ENCODE results near the gene ZNF280B. TPM values are rescaled to one million over a fixed set of nuclear protein-coding genes. Genes with fewer than 3 reads are reported as not detected.
"Not testable (repeated sequence)": the region's sequence is repeated elsewhere in the genome, so short reads cannot be mapped to it uniquely, and the experiment has no call there.

ZNF280B gene
- total RNA-seq, 1 experiment from 2014 or later, result 5.5 TPM

GRCh38 chr22:22442928-22443709 lies 65.4 kb downstream of the ZNF280B start:
- no peaks in the 10 kb centered on the region for H3K4me1 ChIP-seq (ENCODE audit: control insufficient read depth in 1 of 2, insufficient read depth in 2 of 2, low read length in 2 of 2)
- ChIA-PET POLR2A (no interaction called here), CTCF (no interaction called here), RAD21 (ENCODE audit: low non-redundant PET in 1 of 2, low total read pairs in 2 of 2, uncharacterized antibody in 2 of 2, unreplicated experiment in 2 of 2) (no interaction called here)
- no peaks in the 10 kb centered on the region for H3K79me2 ChIP-seq (ENCODE audit: insufficient read depth, low read length)
- no peaks in the 10 kb centered on the region for H3K36me3 ChIP-seq (ENCODE audit: control insufficient read depth in 1 of 2, insufficient read depth in 2 of 2, low read length in 2 of 2)
- BruUV-seq (replicated peaks), result no TSS peak
- no peak for ATAC-seq
- DNase-seq (ENCODE audit: low read depth, low spot score), result no peak
- TF ChIP-seq FOSL1 (IDR thresholded peaks at IDR 0.05; ENCODE audit: low read depth) (no peak), EZH2 (IDR thresholded peaks at IDR 0.05) (no peak), SIN3A (IDR thresholded peaks at IDR 0.05; ENCODE audit: low read depth) (no peak), EZH2phosphoT487 (IDR thresholded peaks at IDR 0.05; ENCODE audit: borderline replicate concordance) (no peak), ZBTB33 (IDR thresholded peaks at IDR 0.05; ENCODE audit: extremely low read depth, insufficient replicate concordance, low read length) (no peak), SP1 (IDR thresholded peaks at IDR 0.05; ENCODE audit: low read depth) (no peak), ELF1 (IDR thresholded peaks at IDR 0.05; ENCODE audit: borderline replicate concordance, low read depth) (no peak), YY1 (IDR thresholded peaks at IDR 0.05; ENCODE audit: extremely low read depth, insufficient replicate concordance, low read depth, low read length) (no peak), ZFX (IDR thresholded peaks at IDR 0.05) (no peak), SRF (IDR thresholded peaks at IDR 0.05; ENCODE audit: low read depth) (no peak), ZNF274 (IDR thresholded peaks at IDR 0.05; ENCODE audit: low read depth, low read length) (no peak), CEBPB (IDR thresholded peaks at IDR 0.05; ENCODE audit: low read depth) (no peak), CBX3 (IDR thresholded peaks at IDR 0.05; ENCODE audit: low read depth) (no peak), ATF3 (IDR thresholded peaks at IDR 0.05) (no peak), EGR1 (IDR thresholded peaks at IDR 0.05; ENCODE audit: low read depth) (no peak), REST (IDR thresholded peaks at IDR 0.05; ENCODE audit: low read depth) (no peak)
- no peak overlapping the region for H3K9ac ChIP-seq (ENCODE audit: low read length)
- H3K9me3 ChIP-seq (ENCODE audit: control insufficient read depth in 1 of 2, insufficient read depth in 1 of 2, low read depth in 1 of 2, low read length in 2 of 2), result no peaks in the 10 kb centered on the region
- no peak overlapping the region for H3K4me3 ChIP-seq (replicated peaks in 1 of 2; ENCODE audit: low read depth in 1 of 2, low read length in 2 of 2)
- no peaks in the 10 kb centered on the region for H3K9me2 ChIP-seq (ENCODE audit: insufficient read depth)
- no peak overlapping the region for H3K27ac ChIP-seq (ENCODE audit: low read depth, low read length)
- no peak overlapping the region for H3K4me2 ChIP-seq (ENCODE audit: low read length)
- no peak overlapping the region for H2AFZ ChIP-seq (ENCODE audit: low read depth, low read length, poor library complexity, severe bottlenecking)
- intact Hi-C loops (cut with micrococcal nuclease), result no loop called here
- H3K27me3 ChIP-seq (ENCODE audit: insufficient read depth, low read length), result peaks cover 28% of the 10 kb centered on the region; the same call in 1 of the 2 replicates
- H4K20me1 ChIP-seq (ENCODE audit: insufficient read depth), result no peaks in the 10 kb centered on the region

- H3K27me3 ChIP-seq (ENCODE audit: insufficient read depth, low read length), result peaks cover 15% of the 10 kb centered on the region; the same call in 1 of the 2 replicates
- H2AFZ ChIP-seq (ENCODE audit: low read depth, low read length, poor library complexity, severe bottlenecking); DNase-seq (ENCODE audit: low read depth, low spot score); CTCF ChIA-PET; H3K4me2 ChIP-seq (ENCODE audit: low read length); H3K27ac ChIP-seq (ENCODE audit: low read depth, low read length); H3K36me3 ChIP-seq (ENCODE audit: control insufficient read depth in 1 of 2, insufficient read depth in 2 of 2, low read length in 2 of 2); intact Hi-C loops (cut with micrococcal nuclease); RAD21 ChIA-PET (ENCODE audit: low non-redundant PET in 1 of 2, low total read pairs in 2 of 2, uncharacterized antibody in 2 of 2, unreplicated experiment in 2 of 2); H3K4me3 ChIP-seq (replicated peaks in 1 of 2; ENCODE audit: low read depth in 1 of 2, low read length in 2 of 2); H3K9me3 ChIP-seq (ENCODE audit: control insufficient read depth in 1 of 2, insufficient read depth in 1 of 2, low read depth in 1 of 2, low read length in 2 of 2); H3K9ac ChIP-seq (ENCODE audit: low read length); BruUV-seq (replicated peaks); POLR2A ChIA-PET; H4K20me1 ChIP-seq (ENCODE audit: insufficient read depth); H3K9me2 ChIP-seq (ENCODE audit: insufficient read depth); H3K4me1 ChIP-seq (ENCODE audit: control insufficient read depth in 1 of 2, insufficient read depth in 2 of 2, low read length in 2 of 2); H3K79me2 ChIP-seq (ENCODE audit: insufficient read depth, low read length); ATAC-seq: not testable (repeated sequence)
Measured at GRCh38 chr22:22441626-22442025, 66.9 kb downstream of the ZNF280B start.

All from HCT116 (cell line).